ENCODE data around the gene SMYD1. TPM values are rescaled to one million over a fixed set of nuclear protein-coding genes. Genes with fewer than 3 reads are reported as not detected.

SMYD1 gene
- not detected in 2 replicates for total RNA-seq

GRCh38 chr2:88067598-88067997 lies at the start of gene SMYD1:
Gene SMYD1, plus strand, starts transcription at chr2:88067825. Its CDS starts 40 bp downstream, at chr2:88067865.

DNA sequence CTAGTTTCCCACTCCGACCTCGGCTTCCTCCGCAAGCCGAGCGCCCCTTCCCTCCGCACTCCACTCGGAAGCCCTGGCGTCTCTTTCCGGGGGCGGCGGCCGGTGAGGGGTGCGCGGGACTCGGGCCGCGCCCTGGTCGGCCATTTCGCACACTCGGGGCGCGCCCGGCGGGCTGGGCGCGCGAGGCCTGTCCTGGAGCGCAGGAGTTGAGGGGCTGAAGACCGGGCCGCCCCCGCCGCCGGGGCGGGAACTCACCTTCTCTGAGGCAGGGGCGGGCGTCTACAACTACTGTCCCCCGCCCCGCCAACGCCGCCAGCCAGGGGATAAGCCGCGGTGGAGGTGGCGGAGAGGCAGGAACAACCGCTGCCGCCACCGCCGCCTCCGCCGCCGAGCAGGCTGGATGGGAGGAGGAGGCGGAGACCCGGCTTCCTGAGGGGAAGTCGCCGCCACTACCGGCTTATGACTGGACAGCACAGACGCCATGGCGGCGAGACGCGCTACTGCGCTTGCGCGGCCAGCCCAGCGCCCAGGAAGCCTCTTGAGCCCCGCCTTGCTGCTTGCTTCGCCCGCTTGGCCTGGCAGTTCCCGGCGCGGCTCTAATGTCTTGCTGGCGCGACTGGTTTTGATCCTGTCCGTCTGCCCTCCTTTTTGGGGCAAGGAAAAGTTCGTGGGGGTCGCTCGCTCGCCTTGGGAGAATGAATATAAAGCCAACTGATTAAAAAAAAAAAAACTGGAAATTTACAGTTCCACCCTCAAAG lies 12.1 kb upstream of the SMYD1 start, which contains the start of gene KRCC1:
Gene KRCC1 (minus strand): TSS at position 413 of the 758 bp plus-strand sequence. CDS start 27,220 bp downstream, outside the sequence.

GRCh38 chr2:88127888-88128653 lies 60.4 kb downstream of the SMYD1 start, which contains the start of gene FABP1:
Gene FABP1, minus strand, starts transcription at chr2:88128062. Its CDS starts 45 bp downstream, at chr2:88128017.

Other genes with a start within 250 kb of the SMYD1 start
- 0.42 TPM in 1 of 2 replicates, not detected in the other for gene RGPD2, start 242.0 kb upstream of the SMYD1 start, total RNA-seq
- gene RNU2-63P, start 51.3 kb upstream of the SMYD1 start, total RNA-seq = not detected in 2 replicates
- 7.7 and 11.4 TPM in 2 replicates for gene KRCC1, start 12.0 kb upstream of the SMYD1 start, total RNA-seq
- not detected in 2 replicates for gene FABP1, start 60.2 kb downstream of the SMYD1 start, total RNA-seq
- gene THNSL2, start 102.5 kb downstream of the SMYD1 start, total RNA-seq = 3.6 and 4.7 TPM in 2 replicates

Data from airway epithelial cell (primary cell).